HEK293 (cell line): Measurements from ENCODE around the gene KIF4B.

Source experiments
- CTCF ChIA-PET: fragments of 350-600 bp; formaldehyde crosslinking; extraction: SDS; loops from one replicate; lab custom pipeline; 2021; ENCODE audit warnings: antibody characterized with exemption; lab: Yijun Ruan, JAX
- POLR2A ChIA-PET: fragments of 300-600 bp; formaldehyde crosslinking; extraction: SDS; loops from one replicate; lab custom pipeline; 2020; ENCODE audit warnings: antibody characterized with exemption, inconsistent platforms; lab: Yijun Ruan, JAX
- H3K27ac ChIP-seq: fragments of 200-500 bp; sonication (Bioruptor generic); 2 replicates; pipeline ENCODE4 v1.5.1; 2014; ENCODE audit warnings: low read depth, low read length, control low read depth, inconsistent platforms; ENCODE audit errors: extremely low read depth
- H3K36me3 ChIP-seq, 2 experiments: fragments of 200-500 bp in 1 of 2; sonication (Bioruptor generic) in 1 of 2; 1 replicate in 1 of 2; 2 replicates in 1 of 2; pipeline ENCODE4 v1.5.1; 2014 to 2017; ENCODE audit warnings: inconsistent platforms in 2 of 2, low read length in 2 of 2; ENCODE audit not compliant: control insufficient read depth in 2 of 2, insufficient read depth in 1 of 2
- H3K4me1 ChIP-seq: fragments of 200-500 bp; sonication (Bioruptor generic); 2 replicates; pipeline ENCODE4 v1.5.1; 2014; ENCODE audit warnings: mild to moderate bottlenecking, low read length, inconsistent platforms; ENCODE audit not compliant: control insufficient read depth, insufficient read depth
- H3K4me3 ChIP-seq: 2 replicates; pipeline ENCODE4 v1.5.1; 2011; ENCODE audit warnings: low read depth, mild to moderate bottlenecking, control low read depth, low read length, moderate library complexity
- H3K9me3 ChIP-seq: fragments of 200-500 bp; sonication (Bioruptor generic); 2 replicates; pipeline ENCODE4 v1.5.1; 2014; ENCODE audit warnings: low read depth, low read length, inconsistent platforms; ENCODE audit not compliant: control insufficient read depth, insufficient read depth
- BCL6B ChIP-seq: fragments of 450-650 bp; formaldehyde crosslinking; IDR thresholded peaks from 2 replicates; pipeline ENCODE4 v1.5.1; 2017; ENCODE audit warnings: missing biosample characterization, missing genetic modification characterization
- ELK4 ChIP-seq: IDR thresholded peaks from 2 replicates; pipeline ENCODE4 v1.6.1; 2011; ENCODE audit warnings: mild to moderate bottlenecking, low read depth, low read length, borderline replicate concordance
- KLF17 ChIP-seq: fragments of 450-650 bp; formaldehyde crosslinking; IDR thresholded peaks from 2 replicates; pipeline ENCODE4 v1.5.1; 2016; ENCODE audit warnings: missing biosample characterization, missing genetic modification characterization
- SP2 ChIP-seq: fragments of 450-650 bp; formaldehyde crosslinking; IDR thresholded peaks from 2 replicates; pipeline ENCODE4 v1.5.1; 2016; ENCODE audit warnings: missing biosample characterization, missing genetic modification characterization
- ZBTB1 ChIP-seq: fragments of 450-650 bp; formaldehyde crosslinking; IDR thresholded peaks from 2 replicates; pipeline ENCODE4 v1.5.1; 2016; ENCODE audit warnings: missing biosample characterization, missing genetic modification characterization
- ZIC2 ChIP-seq: fragments of 450-650 bp; formaldehyde crosslinking; IDR thresholded peaks from 2 replicates; pipeline ENCODE4 v1.5.1; 2016; ENCODE audit warnings: missing biosample characterization, missing genetic modification characterization
- ZNF155 ChIP-seq: fragments of 450-650 bp; formaldehyde crosslinking; IDR thresholded peaks from 2 replicates; pipeline ENCODE4 v1.5.1; 2016; ENCODE audit warnings: missing biosample characterization, missing genetic modification characterization
- ZNF157 ChIP-seq: fragments of 450-650 bp; formaldehyde crosslinking; IDR thresholded peaks from 2 replicates; pipeline ENCODE4 v1.5.1; 2016; ENCODE audit warnings: missing biosample characterization, missing genetic modification characterization
- ZNF2 ChIP-seq: fragments of 450-650 bp; formaldehyde crosslinking; IDR thresholded peaks from 2 replicates; pipeline ENCODE4 v1.5.1; 2016; ENCODE audit warnings: missing biosample characterization, missing genetic modification characterization
- ZNF48 ChIP-seq: fragments of 450-650 bp; formaldehyde crosslinking; IDR thresholded peaks from 2 replicates; pipeline ENCODE4 v1.5.1; 2016; ENCODE audit warnings: missing biosample characterization, missing genetic modification characterization
- ZNF510 ChIP-seq: fragments of 450-650 bp; formaldehyde crosslinking; IDR thresholded peaks from 2 replicates; pipeline ENCODE4 v1.5.1; 2018; ENCODE audit warnings: mild to moderate bottlenecking, missing genetic modification characterization, missing biosample characterization; ENCODE audit not compliant: insufficient replicate concordance
- ZNF530 ChIP-seq: fragments of 450-650 bp; formaldehyde crosslinking; IDR thresholded peaks from 2 replicates; pipeline ENCODE4 v1.5.1; 2016; ENCODE audit warnings: low read depth, missing biosample characterization, missing genetic modification characterization
- ZNF544 ChIP-seq: fragments of 450-650 bp; formaldehyde crosslinking; IDR thresholded peaks from 2 replicates; pipeline ENCODE4 v1.5.0; 2017; ENCODE audit warnings: missing biosample characterization, missing genetic modification characterization
- ZNF548 ChIP-seq: fragments of 450-650 bp; formaldehyde crosslinking; IDR thresholded peaks from 2 replicates; pipeline ENCODE4 v1.5.1; 2016; ENCODE audit warnings: missing biosample characterization, missing genetic modification characterization
- ZNF654 ChIP-seq: fragments of 450-650 bp; formaldehyde crosslinking; IDR thresholded peaks from 2 replicates; pipeline ENCODE4 v1.5.1; 2016; ENCODE audit warnings: low read depth, missing biosample characterization, missing genetic modification characterization
- ZNF670 ChIP-seq: fragments of 450-650 bp; formaldehyde crosslinking; IDR thresholded peaks from 2 replicates; pipeline ENCODE4 v1.5.1; 2016; ENCODE audit warnings: missing biosample characterization, missing genetic modification characterization, low read depth
- ZNF701 ChIP-seq: fragments of 450-650 bp; formaldehyde crosslinking; IDR thresholded peaks from 2 replicates; pipeline ENCODE4 v1.5.1; 2016; ENCODE audit warnings: missing biosample characterization, missing genetic modification characterization
- ZSCAN4 ChIP-seq: fragments of 450-650 bp; formaldehyde crosslinking; IDR thresholded peaks from 2 replicates; pipeline ENCODE4 v1.5.1; 2017; ENCODE audit warnings: missing biosample characterization, missing genetic modification characterization

KIF4B gene

GRCh38 chr5:155046591-155046990 lies 33.0 kb downstream of the KIF4B start:
- Histone ChIP-seq H3K9me3 (no peaks in the 10 kb centered on the region), H3K27ac (no peak overlapping the region), H3K36me3 (no peaks in the 10 kb centered on the region), H3K4me3 (no peak overlapping the region), H3K4me1 (no peaks in the 10 kb centered on the region)
- TF ChIP-seq ZIC2 (tag by site-specific recombination) (peak; percentile 28), SP2 (no peak), ZBTB1 (tag by site-specific recombination) (no peak), ZNF530 (no peak), ZNF2 (tag by site-specific recombination) (no peak)
- ChIA-PET CTCF (no interaction called here), POLR2A (no interaction called here)

GRCh38 chr5:155047818-155048217 lies 34.3 kb downstream of the KIF4B start:
- 0 out of 2 replicates have a peak, but pooled peaks cover 3% of the 10 kb centered on the region for H3K4me1 ChIP-seq
- ChIA-PET POLR2A (no interaction called here), CTCF (interaction anchor here (0.5 kb wide), 1 partner anchor 416 kb away, joined by 3 read pairs; no protein-coding TSS in a partner anchor)
- no peaks in the 10 kb centered on the region for H3K36me3 ChIP-seq
- no peak overlapping the region for H3K27ac ChIP-seq
- no peak overlapping the region for H3K4me3 ChIP-seq
- no peaks in the 10 kb centered on the region for H3K9me3 ChIP-seq
- TF ChIP-seq ZNF157 (tag by site-specific recombination): no peak
- no peak for TF ChIP-seq ZNF548 (tag by site-specific recombination)
- no peak for TF ChIP-seq ZSCAN4 (tag by site-specific recombination)
- TF ChIP-seq ZNF701 (tag by site-specific recombination): no peak
- no peak for TF ChIP-seq ZNF48 (tag by site-specific recombination)
- TF ChIP-seq ZNF670: no peak
- TF ChIP-seq ZNF155 (tag by site-specific recombination): no peak
- no peak for TF ChIP-seq ZNF2 (tag by site-specific recombination)
- TF ChIP-seq ZNF510 (tag by site-specific recombination): no peak
- TF ChIP-seq ELK4: no peak
- no peak for TF ChIP-seq ZNF544
- no peak for TF ChIP-seq BCL6B (tag by site-specific recombination)
- no peak for TF ChIP-seq ZNF654
- no peak for TF ChIP-seq KLF17
